Measurements from ENCODE around the gene CDKN1C. TPM values are rescaled to one million over a fixed set of nuclear protein-coding genes. Genes with fewer than 3 reads are reported as not detected.

Gene CDKN1C
- total and polyA plus RNA-seq, 9 donors = 72.3 to 363 (median 211) TPM

DNA sequence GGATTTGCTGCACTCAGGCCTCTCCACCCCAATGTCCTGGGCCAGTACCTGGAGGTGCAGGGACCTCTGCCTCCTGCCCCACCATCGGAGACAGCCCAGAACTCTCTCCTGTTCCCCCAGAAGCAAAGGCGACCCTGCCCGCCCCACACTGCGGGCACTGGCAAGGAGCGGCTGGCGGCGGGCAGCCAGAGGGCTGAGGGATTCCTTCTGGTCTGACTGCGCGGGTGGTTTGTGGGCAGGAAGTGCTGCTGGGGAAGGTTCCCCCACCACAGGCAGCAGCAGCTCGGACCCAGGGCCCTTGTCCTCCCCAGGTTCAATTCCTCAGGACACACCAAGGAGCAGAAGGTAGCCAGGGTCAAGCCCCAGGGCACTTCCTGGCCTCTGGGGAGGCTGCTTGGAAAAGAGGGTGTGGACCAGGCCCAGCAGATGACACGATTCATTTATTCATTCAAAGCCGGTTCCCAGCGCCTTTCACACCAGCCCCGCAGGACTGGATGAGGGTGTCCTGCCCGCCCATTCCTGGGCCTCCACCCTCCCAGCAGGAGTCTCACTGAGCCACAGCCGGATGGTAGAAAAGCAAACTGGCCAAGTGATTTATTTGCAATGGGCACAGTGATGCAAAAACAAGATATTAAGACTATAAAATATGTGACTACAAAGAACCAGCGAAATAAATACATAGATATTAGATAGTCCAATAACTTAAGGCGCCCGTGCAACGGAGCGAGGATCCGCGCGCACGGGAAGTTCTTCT is 42.5 kb upstream of the CDKN1C start:
- no peaks in the 10 kb centered on the region for H3K9me3 ChIP-seq
- WGBS, 3 donors = 41 to 47% (median 44%) methylated on average over 24 to 25 of the region's 25 CpGs
- no peaks in the 10 kb centered on the region for H3K4me1 ChIP-seq (ENCODE audit: insufficient read depth)
- TF ChIP-seq POLR2A (IDR thresholded peaks at IDR 0.05) (no peak), EP300 (IDR thresholded peaks at IDR 0.05) (no peak)
- TF ChIP-seq, protein P1, sequence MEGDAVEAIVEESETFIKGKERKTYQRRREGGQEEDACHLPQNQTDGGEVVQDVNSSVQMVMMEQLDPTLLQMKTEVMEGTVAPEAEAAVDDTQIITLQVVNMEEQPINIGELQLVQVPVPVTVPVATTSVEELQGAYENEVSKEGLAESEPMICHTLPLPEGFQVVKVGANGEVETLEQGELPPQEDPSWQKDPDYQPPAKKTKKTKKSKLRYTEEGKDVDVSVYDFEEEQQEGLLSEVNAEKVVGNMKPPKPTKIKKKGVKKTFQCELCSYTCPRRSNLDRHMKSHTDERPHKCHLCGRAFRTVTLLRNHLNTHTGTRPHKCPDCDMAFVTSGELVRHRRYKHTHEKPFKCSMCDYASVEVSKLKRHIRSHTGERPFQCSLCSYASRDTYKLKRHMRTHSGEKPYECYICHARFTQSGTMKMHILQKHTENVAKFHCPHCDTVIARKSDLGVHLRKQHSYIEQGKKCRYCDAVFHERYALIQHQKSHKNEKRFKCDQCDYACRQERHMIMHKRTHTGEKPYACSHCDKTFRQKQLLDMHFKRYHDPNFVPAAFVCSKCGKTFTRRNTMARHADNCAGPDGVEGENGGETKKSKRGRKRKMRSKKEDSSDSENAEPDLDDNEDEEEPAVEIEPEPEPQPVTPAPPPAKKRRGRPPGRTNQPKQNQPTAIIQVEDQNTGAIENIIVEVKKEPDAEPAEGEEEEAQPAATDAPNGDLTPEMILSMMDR (IDR thresholded peaks at IDR 0.05) = no peak
- peak in 1 of 5 donors; percentile 16 for DNase-seq
- peak overlapping the region; percentile 35 for H3K4me3 ChIP-seq
- intact Hi-C loops (cut with DNase I) = no loop called here
- no peaks in the 10 kb centered on the region for H3K36me3 ChIP-seq
- no peaks in the 10 kb centered on the region for H3K27me3 ChIP-seq
- no peak overlapping the region for H3K27ac ChIP-seq

DNA sequence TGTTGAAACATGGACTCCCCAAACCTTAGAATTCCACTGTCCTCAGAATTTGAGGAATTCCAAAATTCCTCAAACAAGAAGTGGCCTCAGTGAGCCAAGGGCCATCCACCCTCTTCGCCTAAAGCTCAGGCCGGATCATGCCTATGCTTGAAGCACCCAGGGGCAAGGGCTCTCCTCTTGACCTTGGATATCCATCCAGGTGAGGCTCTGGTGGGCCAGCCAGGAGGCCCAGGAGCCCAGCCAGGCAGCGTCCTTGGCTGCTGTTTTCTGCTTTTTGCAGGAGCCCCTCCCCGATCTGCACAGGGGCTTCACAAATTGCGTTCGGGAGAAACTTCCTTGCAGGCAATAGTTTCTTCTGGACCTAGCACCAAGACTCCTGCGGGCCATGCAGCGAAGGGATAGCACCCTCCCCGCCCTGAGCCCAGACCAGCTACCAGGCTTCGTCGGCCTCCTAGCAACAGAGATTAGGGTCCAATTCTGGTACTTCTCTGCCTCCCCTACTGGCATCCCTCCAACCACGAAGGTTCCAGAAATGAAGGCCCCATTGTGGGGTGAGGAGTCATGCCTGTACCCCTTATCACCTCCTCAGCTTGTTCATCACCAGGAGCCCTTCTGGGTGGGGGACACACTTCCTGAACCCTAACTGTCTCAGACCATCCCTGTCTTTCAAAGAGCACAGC is 41.7 kb upstream of the CDKN1C start:
- TF ChIP-seq, protein P1 (IDR thresholded peaks at IDR 0.05) = no peak
- TF ChIP-seq POLR2A (IDR thresholded peaks at IDR 0.05) (no peak), EP300 (IDR thresholded peaks at IDR 0.05) (no peak)
- intact Hi-C loops (cut with DNase I) = no loop called here
- no peaks in the 10 kb centered on the region for H3K27me3 ChIP-seq
- H3K9me3 ChIP-seq = no peaks in the 10 kb centered on the region
- WGBS, 3 donors = 73 to 84% (median 77%) methylated on average over 12 of the region's 12 CpGs
- no peaks in the 10 kb centered on the region for H3K4me1 ChIP-seq (ENCODE audit: insufficient read depth)
- H3K27ac ChIP-seq = no peak overlapping the region
- H3K36me3 ChIP-seq = no peaks in the 10 kb centered on the region
- peak in 1 of 5 donors; percentile 16 for DNase-seq
- no peak overlapping the region for H3K4me3 ChIP-seq

DNA sequence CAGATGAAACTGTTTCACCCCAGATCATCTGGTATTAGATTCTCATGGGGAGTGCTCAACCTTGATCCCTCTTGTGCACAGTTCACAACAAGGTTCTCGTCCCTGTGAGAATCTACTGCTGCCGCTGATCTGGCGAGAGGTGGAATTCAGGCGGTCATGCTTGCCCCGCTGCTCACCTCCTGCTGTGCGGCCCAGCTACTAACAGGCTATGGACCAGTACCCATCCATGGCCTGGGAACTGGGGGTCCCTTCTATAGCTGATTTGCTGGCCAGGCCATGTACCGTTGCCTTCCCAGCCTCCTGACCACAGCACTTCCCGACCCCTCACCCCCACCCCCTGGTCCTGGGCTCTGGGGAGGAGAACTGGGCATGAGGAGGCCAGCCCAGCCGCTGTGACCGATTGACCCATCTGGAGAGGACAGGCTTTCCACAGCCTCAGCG is 41.1 kb upstream of the CDKN1C start:
- intact Hi-C loops (cut with DNase I) = no loop called here
- no peaks in the 10 kb centered on the region for H3K9me3 ChIP-seq
- no peaks in the 10 kb centered on the region for H3K4me1 ChIP-seq (ENCODE audit: insufficient read depth)
- no peaks in the 10 kb centered on the region for H3K36me3 ChIP-seq
- no peaks in the 10 kb centered on the region for H3K27me3 ChIP-seq
- TF ChIP-seq EP300 (IDR thresholded peaks at IDR 0.05) = no peak
- TF ChIP-seq POLR2A (IDR thresholded peaks at IDR 0.05) = no peak
- TF ChIP-seq, protein P1 (IDR thresholded peaks at IDR 0.05) = no peak
- no peak for DNase-seq
- H3K4me3 ChIP-seq = no peak overlapping the region
- no peak overlapping the region for H3K27ac ChIP-seq
- WGBS, 3 donors = 83 to 86% (median 86%) methylated on average over 11 of the region's 11 CpGs

DNA sequence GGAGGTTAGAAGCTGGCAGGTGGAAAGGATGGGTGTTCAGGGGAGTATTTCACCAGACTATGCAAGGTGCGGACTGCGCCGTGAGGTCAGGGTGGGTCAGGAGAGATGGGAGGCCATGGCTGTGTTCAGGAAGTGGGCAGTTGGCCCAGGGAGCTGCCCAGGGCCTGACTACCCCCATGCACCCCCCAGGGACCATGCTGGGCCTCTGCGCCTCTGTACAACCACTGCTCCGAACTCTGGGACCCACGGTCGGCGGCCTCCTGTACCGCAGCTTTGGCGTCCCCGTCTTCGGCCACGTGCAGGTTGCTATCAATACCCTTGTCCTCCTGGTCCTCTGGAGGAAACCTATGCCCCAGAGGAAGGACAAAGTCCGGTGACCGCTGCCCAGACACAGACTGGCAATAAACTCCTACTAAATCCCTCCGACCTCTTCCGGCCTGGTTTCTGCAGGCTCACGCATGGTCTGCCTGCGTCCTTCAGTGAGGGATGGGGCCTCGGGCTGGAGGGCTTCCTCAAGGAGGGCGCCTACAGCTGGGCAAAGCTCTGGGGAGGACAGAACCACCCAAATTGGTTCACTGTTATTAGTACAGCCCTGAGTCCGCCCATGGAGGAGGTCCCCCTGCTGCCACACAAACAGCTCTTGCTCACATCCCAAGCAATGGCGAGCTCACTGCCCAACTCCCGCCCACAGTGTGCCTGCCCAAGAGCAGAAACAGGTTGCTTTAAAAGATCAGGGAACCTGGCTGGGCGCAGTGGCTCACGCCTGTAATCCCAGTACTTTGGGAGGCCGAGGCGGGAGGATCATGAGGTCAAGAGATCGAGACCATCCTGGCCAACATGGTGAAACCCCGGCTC is 39.5 kb upstream of the CDKN1C start:
- WGBS, 3 donors = 85 to 93% (median 92%) methylated on average over 30 of the region's 30 CpGs
- Histone ChIP-seq H3K27ac (no peak overlapping the region), H3K4me3 (no peak overlapping the region)

More for the DNA sequence above, 39.5 kb upstream of the CDKN1C start:
- no peak for DNase-seq
- no peaks in the 10 kb centered on the region for H3K4me1 ChIP-seq (ENCODE audit: insufficient read depth)
- no peaks in the 10 kb centered on the region for H3K9me3 ChIP-seq
- H3K36me3 ChIP-seq = no peaks in the 10 kb centered on the region
- TF ChIP-seq EP300 (IDR thresholded peaks at IDR 0.05) = no peak
- TF ChIP-seq, protein P1 (IDR thresholded peaks at IDR 0.05) = no peak
- no peak for TF ChIP-seq POLR2A (IDR thresholded peaks at IDR 0.05)
- intact Hi-C loops (cut with DNase I) = no loop called here
- no peaks in the 10 kb centered on the region for H3K27me3 ChIP-seq
